HEK293 (cell line): ENCODE results near the gene POU2AF1.

Source experiments
- CTCF ChIA-PET: fragments of 350-600 bp; formaldehyde crosslinking; extraction: SDS; loops from one replicate; lab custom pipeline; 2021; ENCODE audit warnings: antibody characterized with exemption; lab: Yijun Ruan, JAX
- POLR2A ChIA-PET: fragments of 300-600 bp; formaldehyde crosslinking; extraction: SDS; loops from one replicate; lab custom pipeline; 2020; ENCODE audit warnings: antibody characterized with exemption, inconsistent platforms; lab: Yijun Ruan, JAX
- H3K27ac ChIP-seq: fragments of 200-500 bp; sonication (Bioruptor generic); 2 replicates; pipeline ENCODE4 v1.5.1; 2014; ENCODE audit warnings: low read depth, low read length, control low read depth, inconsistent platforms; ENCODE audit errors: extremely low read depth
- H3K36me3 ChIP-seq, 2 experiments: fragments of 200-500 bp in 1 of 2; sonication (Bioruptor generic) in 1 of 2; 1 replicate in 1 of 2; 2 replicates in 1 of 2; pipeline ENCODE4 v1.5.1; 2014 to 2017; ENCODE audit warnings: inconsistent platforms in 2 of 2, low read length in 2 of 2; ENCODE audit not compliant: control insufficient read depth in 2 of 2, insufficient read depth in 1 of 2
- H3K4me1 ChIP-seq: fragments of 200-500 bp; sonication (Bioruptor generic); 2 replicates; pipeline ENCODE4 v1.5.1; 2014; ENCODE audit warnings: mild to moderate bottlenecking, low read length, inconsistent platforms; ENCODE audit not compliant: control insufficient read depth, insufficient read depth
- H3K4me3 ChIP-seq: 2 replicates; pipeline ENCODE4 v1.5.1; 2011; ENCODE audit warnings: low read depth, mild to moderate bottlenecking, control low read depth, low read length, moderate library complexity
- H3K9me3 ChIP-seq: fragments of 200-500 bp; sonication (Bioruptor generic); 2 replicates; pipeline ENCODE4 v1.5.1; 2014; ENCODE audit warnings: low read depth, low read length, inconsistent platforms; ENCODE audit not compliant: control insufficient read depth, insufficient read depth
- GLIS2 ChIP-seq: fragments of 450-650 bp; formaldehyde crosslinking; IDR thresholded peaks from 2 replicates; pipeline ENCODE4 v1.5.1; 2016; ENCODE audit warnings: missing biosample characterization, missing genetic modification characterization
- HIC1 ChIP-seq: fragments of 450-650 bp; formaldehyde crosslinking; IDR thresholded peaks from 2 replicates; pipeline ENCODE4 v1.5.1; 2016; ENCODE audit warnings: missing biosample characterization, missing genetic modification characterization
- HOXA7 ChIP-seq: sonication (generic); formaldehyde crosslinking; IDR thresholded peaks from 2 replicates; pipeline ENCODE4 v1.8.1; 2022; ENCODE audit warnings: missing genetic modification reagents, borderline replicate concordance
- OSR2 ChIP-seq: fragments of 450-650 bp; formaldehyde crosslinking; IDR thresholded peaks from 2 replicates; pipeline ENCODE4 v1.5.1; 2016; ENCODE audit warnings: missing biosample characterization, missing genetic modification characterization
- OVOL3 ChIP-seq: fragments of 450-650 bp; formaldehyde crosslinking; IDR thresholded peaks from 2 replicates; pipeline ENCODE4 v1.5.1; 2016; ENCODE audit warnings: missing biosample characterization, missing genetic modification characterization
- PRDM1 ChIP-seq: fragments of 450-650 bp; formaldehyde crosslinking; IDR thresholded peaks from 2 replicates; pipeline ENCODE4; 2016; ENCODE audit warnings: missing biosample characterization, missing genetic modification characterization
- SP3 ChIP-seq: fragments of 450-650 bp; formaldehyde crosslinking; IDR thresholded peaks from 2 replicates; pipeline ENCODE4 v1.5.1; 2016; ENCODE audit warnings: missing biosample characterization, missing genetic modification characterization
- ZBTB1 ChIP-seq: fragments of 450-650 bp; formaldehyde crosslinking; IDR thresholded peaks from 2 replicates; pipeline ENCODE4 v1.5.1; 2016; ENCODE audit warnings: missing biosample characterization, missing genetic modification characterization
- ZBTB21 ChIP-seq: fragments of 450-650 bp; formaldehyde crosslinking; IDR thresholded peaks from 2 replicates; pipeline ENCODE4 v1.5.1; 2017; ENCODE audit warnings: missing biosample characterization, missing genetic modification characterization
- ZBTB26 ChIP-seq: fragments of 450-650 bp; formaldehyde crosslinking; optimal IDR thresholded peaks from 2 replicates; pipeline ENCODE3; 2016; ENCODE audit warnings: missing biosample characterization, mild to moderate bottlenecking, missing genetic modification characterization
- ZFP3 ChIP-seq: fragments of 450-650 bp; formaldehyde crosslinking; IDR thresholded peaks from 2 replicates; pipeline ENCODE4 v1.5.1; 2016; ENCODE audit warnings: low read depth, missing biosample characterization, missing genetic modification characterization
- ZIC2 ChIP-seq: fragments of 450-650 bp; formaldehyde crosslinking; IDR thresholded peaks from 2 replicates; pipeline ENCODE4 v1.5.1; 2016; ENCODE audit warnings: missing biosample characterization, missing genetic modification characterization
- ZNF10 ChIP-seq: fragments of 450-650 bp; formaldehyde crosslinking; IDR thresholded peaks from 2 replicates; pipeline ENCODE4 v1.5.1; 2017; ENCODE audit warnings: missing biosample characterization, missing genetic modification characterization
- ZNF112 ChIP-seq: fragments of 450-650 bp; formaldehyde crosslinking; IDR thresholded peaks from 2 replicates; pipeline ENCODE4 v1.5.0; 2017; ENCODE audit warnings: missing biosample characterization, missing genetic modification characterization
- ZNF341 ChIP-seq: fragments of 450-650 bp; formaldehyde crosslinking; IDR thresholded peaks from 2 replicates; pipeline ENCODE4; 2016; ENCODE audit warnings: low read depth, missing biosample characterization, missing genetic modification characterization
- ZNF366 ChIP-seq: fragments of 450-650 bp; formaldehyde crosslinking; conservative IDR thresholded peaks from 2 replicates; pipeline ENCODE4 v1.5.1; 2016; ENCODE audit warnings: missing biosample characterization, missing genetic modification characterization
- ZNF398 ChIP-seq: fragments of 450-650 bp; formaldehyde crosslinking; IDR thresholded peaks from 2 replicates; pipeline ENCODE4 v1.5.1; 2017; ENCODE audit warnings: missing biosample characterization, missing genetic modification characterization
- ZNF518A ChIP-seq: fragments of 450-650 bp; formaldehyde crosslinking; conservative IDR thresholded peaks from 2 replicates; pipeline ENCODE4 v1.5.1; 2016; ENCODE audit warnings: low read depth, missing biosample characterization, missing genetic modification characterization
- ZNF549 ChIP-seq: fragments of 450-650 bp; IDR thresholded peaks from 2 replicates; pipeline ENCODE4 v1.5.1; 2018; ENCODE audit warnings: missing biosample characterization, missing genetic modification characterization, mild to moderate bottlenecking, inconsistent platforms, moderate library complexity
- ZNF555 ChIP-seq: fragments of 450-650 bp; formaldehyde crosslinking; conservative IDR thresholded peaks from 2 replicates; pipeline ENCODE4 v1.5.1; 2017; ENCODE audit warnings: missing biosample characterization, mild to moderate bottlenecking, missing genetic modification characterization, inconsistent platforms
- ZNF558 ChIP-seq: fragments of 450-650 bp; formaldehyde crosslinking; IDR thresholded peaks from 2 replicates; pipeline ENCODE4 v1.5.1; 2016; ENCODE audit warnings: missing biosample characterization, missing genetic modification characterization
- ZNF639 ChIP-seq: fragments of 450-650 bp; formaldehyde crosslinking; IDR thresholded peaks from 2 replicates; pipeline ENCODE4 v1.5.1; 2016; ENCODE audit warnings: missing biosample characterization, missing genetic modification characterization

The POU2AF1 gene

GRCh38 chr11:111347723-111348115 lies 31.4 kb downstream of the POU2AF1 start:
- H3K36me3 ChIP-seq: no peaks in the 10 kb centered on the region
- ChIA-PET CTCF (interaction anchor here (0.6 to 1.1 kb wide), 2 partner anchors 16 to 76 kb away, joined by 3 to 4 read pairs; no protein-coding TSS in a partner anchor), POLR2A (no interaction called here)
- no peaks in the 10 kb centered on the region for H3K9me3 ChIP-seq
- no peak overlapping the region for H3K4me3 ChIP-seq
- H3K27ac ChIP-seq: no peak overlapping the region
- no peak for TF ChIP-seq SP3 (tag by site-specific recombination)
- no peak for TF ChIP-seq ZNF398 (tag by site-specific recombination)
- TF ChIP-seq GLIS2 (tag by site-specific recombination): no peak
- no peak for TF ChIP-seq ZBTB26 (tag by site-specific recombination)
- no peak for TF ChIP-seq OVOL3 (tag by site-specific recombination)
- TF ChIP-seq ZNF639 (tag by site-specific recombination): no peak
- TF ChIP-seq HIC1 (tag by site-specific recombination): no peak
- no peak for TF ChIP-seq ZFP3 (tag by site-specific recombination)
- no peak for TF ChIP-seq PRDM1 (tag by site-specific recombination)
- TF ChIP-seq ZIC2 (tag by site-specific recombination): no peak
- no peak for TF ChIP-seq ZNF555
- TF ChIP-seq ZBTB1 (tag by site-specific recombination): no peak
- no peak for TF ChIP-seq HOXA7 (CRISPR knock-in tag)
- TF ChIP-seq ZNF112 (tag by site-specific recombination): no peak
- no peak for TF ChIP-seq ZNF558 (tag by site-specific recombination)
- no peak for TF ChIP-seq ZNF341 (tag by site-specific recombination)
- TF ChIP-seq ZBTB21 (tag by site-specific recombination): no peak
- no peaks in the 10 kb centered on the region for H3K4me1 ChIP-seq

- no peak overlapping the region for H3K27ac ChIP-seq
- H3K36me3 ChIP-seq: no peaks in the 10 kb centered on the region
- CTCF ChIA-PET: interaction anchor here (0.6 to 1.1 kb wide), 2 partner anchors 16 to 76 kb away, joined by 3 to 4 read pairs; no protein-coding TSS in a partner anchor
- H3K9me3 ChIP-seq: no peaks in the 10 kb centered on the region
- POLR2A ChIA-PET: no interaction called here
- H3K4me1 ChIP-seq: no peaks in the 10 kb centered on the region
- H3K4me3 ChIP-seq: no peak overlapping the region
- no peak for TF ChIP-seq ZNF366 (tag by site-specific recombination)
- no peak for TF ChIP-seq ZNF549 (tag by site-specific recombination)
- TF ChIP-seq ZNF518A (tag by site-specific recombination): no peak
- TF ChIP-seq ZNF639 (tag by site-specific recombination): no peak
- no peak for TF ChIP-seq OSR2 (tag by site-specific recombination)
- TF ChIP-seq ZNF10 (tag by site-specific recombination): no peak
These were observed 31.9 kb downstream of the POU2AF1 start for GRCh38 chr11:111347002-111347722.
